ENCODE measurements around the gene CNN2. TPM values are rescaled to one million over a fixed set of nuclear protein-coding genes. Genes with fewer than 3 reads are reported as not detected.

CNN2 gene
- total RNA-seq, 1 experiment from 2014 or later: 87.2 TPM

DNA sequence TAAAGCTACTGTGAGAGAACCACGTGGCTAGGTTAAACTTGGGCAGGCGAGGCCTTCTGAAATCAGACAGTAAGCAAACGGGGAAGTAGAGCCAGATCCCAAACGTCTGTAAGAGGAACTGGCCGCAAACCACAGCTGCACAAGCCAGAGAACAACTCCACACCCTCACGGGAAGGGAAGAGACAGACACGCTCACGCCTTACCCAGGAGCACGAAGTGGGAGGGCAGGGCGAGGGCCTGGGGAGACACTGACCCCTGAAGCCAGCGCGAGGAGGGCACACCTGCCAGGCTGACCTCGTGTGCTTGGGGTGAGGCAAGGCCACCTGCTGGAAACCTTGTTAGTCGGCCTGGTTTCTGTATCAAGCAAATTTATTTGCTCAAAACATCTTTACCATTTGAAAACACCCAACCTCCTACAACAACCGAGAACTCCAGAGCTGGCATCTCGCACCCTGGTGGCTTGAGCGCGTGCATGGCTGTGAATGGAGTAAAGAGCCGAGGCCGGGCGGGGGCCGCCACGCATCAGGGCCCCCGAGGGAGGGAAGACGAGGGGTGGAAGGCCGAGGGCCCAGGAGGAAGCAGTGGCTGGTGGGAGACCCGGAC is 61.5 kb downstream of the CNN2 start:
- Histone ChIP-seq H3K36me3 (peaks cover 27% of the 10 kb centered on the region), H3K4me1 (peaks cover 8% of the 10 kb centered on the region; the same call in 1 of the 2 replicates), H3K27me3 (no peaks in the 10 kb centered on the region), H3K27ac (no peak overlapping the region), H3K4me3 (no peak overlapping the region), H3K9me3 (replicated peaks) (no peaks in the 10 kb centered on the region)
- DNase-seq: no peak

GRCh38 chr19:1088416-1089010 is 62.1 kb downstream of the CNN2 start:
- no peaks in the 10 kb centered on the region for H3K9me3 ChIP-seq (replicated peaks)
- DNase-seq: no peak
- no peaks in the 10 kb centered on the region for H3K27me3 ChIP-seq
- H3K27ac ChIP-seq: no peak overlapping the region
- H3K36me3 ChIP-seq: peaks cover 30% of the 10 kb centered on the region
- H3K4me3 ChIP-seq: no peak overlapping the region
- H3K4me1 ChIP-seq: peaks cover 8% of the 10 kb centered on the region; the same call in 1 of the 2 replicates

Other genes starting within 250 kb of the CNN2 start
- gene PTBP1, start 229.2 kb upstream of the CNN2 start, total RNA-seq (2014; rRNA removed; shearing (Covaris generic)): 232 TPM in 2 replicates
- gene PLPPR3, start 204.7 kb upstream of the CNN2 start, total RNA-seq (2014; rRNA removed; shearing (Covaris generic)): not detected in 2 replicates
- not detected in 2 replicates for gene AZU1, start 198.8 kb upstream of the CNN2 start, total RNA-seq (2014; rRNA removed; shearing (Covaris generic))
- gene PRTN3, start 185.6 kb upstream of the CNN2 start, total RNA-seq (2014; rRNA removed; shearing (Covaris generic)): not detected in 2 replicates
- not detected in 2 replicates for gene ELANE, start 174.3 kb upstream of the CNN2 start, total RNA-seq (2014; rRNA removed; shearing (Covaris generic))
- 0.08 and 0.18 TPM in 2 replicates for gene CFD, start 166.9 kb upstream of the CNN2 start, total RNA-seq (2014; rRNA removed; shearing (Covaris generic))
- 19.6 and 21.3 TPM in 2 replicates for gene MED16, start 133.4 kb upstream of the CNN2 start, total RNA-seq (2014; rRNA removed; shearing (Covaris generic))
- not detected in 2 replicates for gene RNU6-9, start 133.1 kb upstream of the CNN2 start, total RNA-seq (2014; rRNA removed; shearing (Covaris generic))
- 18.3 and 19.8 TPM in 2 replicates for gene R3HDM4, start 113.4 kb upstream of the CNN2 start, total RNA-seq (2014; rRNA removed; shearing (Covaris generic))
- gene KISS1R, start 109.3 kb upstream of the CNN2 start, total RNA-seq (2014; rRNA removed; shearing (Covaris generic)): 0.08 TPM in 1 of 2 replicates, not detected in the other
- gene ARID3A, start 100.6 kb upstream of the CNN2 start, total RNA-seq (2014; rRNA removed; shearing (Covaris generic)): 28.7 and 34.8 TPM in 2 replicates
- gene WDR18, start 42.3 kb upstream of the CNN2 start, total RNA-seq (2014; rRNA removed; shearing (Covaris generic)): 47.5 and 58.9 TPM in 2 replicates
- gene GRIN3B, start 26.2 kb upstream of the CNN2 start, total RNA-seq (2014; rRNA removed; shearing (Covaris generic)): not detected in 2 replicates
- 61.0 and 66.8 TPM in 2 replicates for gene TMEM259, start 5.5 kb upstream of the CNN2 start, total RNA-seq (2014; rRNA removed; shearing (Covaris generic))
- gene RNU6-2, start 5.1 kb upstream of the CNN2 start, total RNA-seq (2014; rRNA removed; shearing (Covaris generic)): not detected in 2 replicates
- gene ABCA7, start 13.5 kb downstream of the CNN2 start, total RNA-seq (2014; rRNA removed; shearing (Covaris generic)): 7.8 and 11.0 TPM in 2 replicates
- 2.9 TPM in 2 replicates for gene ARHGAP45, start 40.6 kb downstream of the CNN2 start, total RNA-seq (2014; rRNA removed; shearing (Covaris generic))
- 176 and 183 TPM in 2 replicates for gene POLR2E, start 68.8 kb downstream of the CNN2 start, total RNA-seq (2014; rRNA removed; shearing (Covaris generic))
- gene GPX4, start 77.4 kb downstream of the CNN2 start, total RNA-seq (2014; rRNA removed; shearing (Covaris generic)): 232 and 290 TPM in 2 replicates
- gene SBNO2, start 147.7 kb downstream of the CNN2 start, total RNA-seq (2014; rRNA removed; shearing (Covaris generic)): 15.0 and 17.1 TPM in 2 replicates
- gene STK11, start 179.2 kb downstream of the CNN2 start, total RNA-seq (2014; rRNA removed; shearing (Covaris generic)): 40.4 and 43.6 TPM in 2 replicates
- gene CBARP, start 211.4 kb downstream of the CNN2 start, total RNA-seq (2014; rRNA removed; shearing (Covaris generic)): 1.2 and 1.9 TPM in 2 replicates
- 25.5 and 32.2 TPM in 2 replicates for gene ATP5F1D, start 215.1 kb downstream of the CNN2 start, total RNA-seq (2014; rRNA removed; shearing (Covaris generic))
- gene MIDN, start 222.0 kb downstream of the CNN2 start, total RNA-seq (2014; rRNA removed; shearing (Covaris generic)): 9.1 TPM in 2 replicates
- 159 and 181 TPM in 2 replicates for gene CIRBP, start 242.7 kb downstream of the CNN2 start, total RNA-seq (2014; rRNA removed; shearing (Covaris generic))
- 22.3 and 25.1 TPM in 2 replicates for gene FAM174C, start 248.9 kb downstream of the CNN2 start, total RNA-seq (2014; rRNA removed; shearing (Covaris generic))

All from SJCRH30 (cell line).